NOMO-1 treated with DMSO at 0.1 percent for 48 hours (cell line): ENCODE data around the gene NT5C3B.
A peak's percentile ranks its signal among the peaks of the same experiment; 100 is the strongest.

Experiments
- DNase-seq: peaks from one replicate; lab custom pipeline; 2025; ENCODE audit not compliant: unreplicated experiment; lab: John Stamatoyannopoulos, UW

Gene NT5C3B

GRCh38 chr17:41811549-41812380 lies 24.3 kb downstream of the NT5C3B start, which contains the start of gene P3H4:
TSS of gene P3H4 (minus strand) at chr17:41811949. CDS start at chr17:41811915, 34 bp downstream.
- DNase-seq, result peak; percentile 66

DNA sequence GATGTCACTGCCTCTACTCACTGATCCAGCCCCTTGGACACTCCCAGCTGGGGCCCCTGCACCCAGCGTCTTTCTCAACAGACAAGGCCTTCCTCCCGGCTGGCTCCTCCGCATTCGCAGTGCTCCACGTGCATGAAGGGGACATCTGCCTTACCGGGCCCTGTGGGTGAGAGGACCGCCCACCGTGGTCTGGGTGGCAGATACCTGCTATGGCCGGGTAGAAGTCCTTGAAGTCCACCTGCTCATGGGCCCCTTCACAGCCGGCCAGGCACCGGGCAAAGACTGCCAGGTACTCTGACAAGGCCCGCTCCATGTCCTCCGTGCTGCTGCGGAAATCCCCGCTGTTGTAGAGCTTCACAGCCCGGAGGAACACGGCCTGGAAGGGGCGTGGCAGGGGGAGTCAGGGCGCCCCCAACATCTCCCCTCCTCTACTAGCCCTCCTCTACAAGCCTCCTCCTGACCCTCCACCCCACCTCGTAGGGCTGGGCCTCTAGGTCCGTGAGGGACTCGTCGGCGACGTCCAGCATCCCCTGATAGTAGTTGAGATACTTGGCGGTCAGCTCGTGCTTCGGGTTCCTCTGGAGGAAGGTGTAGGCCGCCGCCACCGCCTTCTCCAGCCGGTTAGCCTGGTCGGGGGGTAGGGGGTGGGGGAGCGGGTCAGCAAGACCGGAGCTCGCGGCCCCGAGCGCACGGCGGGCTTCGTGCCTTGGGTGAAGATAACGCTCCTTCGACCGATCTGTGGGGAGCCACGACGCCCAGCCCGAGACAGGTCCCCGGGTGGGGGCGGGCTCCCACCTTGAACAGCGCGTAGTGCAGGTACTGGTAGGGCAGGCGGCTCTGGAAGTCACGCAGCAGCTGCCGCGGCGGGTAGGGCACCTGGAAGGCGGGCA lies 25.1 kb downstream of the NT5C3B start:
- no peak for DNase-seq

DNA sequence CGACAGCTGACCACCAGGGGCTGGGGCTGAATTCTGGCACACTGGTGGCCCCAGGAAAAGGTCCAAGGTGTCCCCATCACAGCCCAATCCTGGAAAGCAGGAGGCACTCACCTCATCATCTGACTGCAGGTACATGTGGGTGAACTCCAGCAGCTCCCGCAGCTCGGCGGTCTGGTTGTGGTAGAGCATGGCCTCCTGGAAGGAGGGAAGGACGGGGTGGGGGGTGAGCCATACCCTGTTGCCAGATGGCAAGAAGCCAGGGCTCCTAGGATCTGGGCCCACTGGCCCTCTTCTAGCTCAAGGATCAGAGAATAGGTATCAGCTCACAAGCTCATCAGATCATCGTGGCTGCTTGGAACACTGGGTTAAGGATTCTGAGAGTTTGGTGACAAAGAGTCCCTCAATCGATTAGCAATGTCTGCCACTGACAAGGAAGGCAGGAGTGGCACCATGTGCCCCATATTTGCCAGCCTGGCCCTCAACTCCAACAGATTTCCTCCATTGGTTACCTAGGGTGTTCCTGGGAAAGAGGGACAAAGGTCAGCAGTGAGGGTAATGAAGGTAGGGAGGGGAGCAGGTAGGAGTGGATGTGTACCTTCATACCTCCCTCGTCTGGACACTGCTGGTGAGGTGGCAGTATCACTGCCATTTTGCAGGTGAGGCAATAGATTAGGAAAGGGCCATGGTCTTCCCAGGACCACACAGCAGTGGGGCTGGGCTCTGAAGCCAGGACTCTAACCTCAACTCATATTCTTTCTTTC lies 29.2 kb downstream of the NT5C3B start:
- DNase-seq, result no peak

DNA sequence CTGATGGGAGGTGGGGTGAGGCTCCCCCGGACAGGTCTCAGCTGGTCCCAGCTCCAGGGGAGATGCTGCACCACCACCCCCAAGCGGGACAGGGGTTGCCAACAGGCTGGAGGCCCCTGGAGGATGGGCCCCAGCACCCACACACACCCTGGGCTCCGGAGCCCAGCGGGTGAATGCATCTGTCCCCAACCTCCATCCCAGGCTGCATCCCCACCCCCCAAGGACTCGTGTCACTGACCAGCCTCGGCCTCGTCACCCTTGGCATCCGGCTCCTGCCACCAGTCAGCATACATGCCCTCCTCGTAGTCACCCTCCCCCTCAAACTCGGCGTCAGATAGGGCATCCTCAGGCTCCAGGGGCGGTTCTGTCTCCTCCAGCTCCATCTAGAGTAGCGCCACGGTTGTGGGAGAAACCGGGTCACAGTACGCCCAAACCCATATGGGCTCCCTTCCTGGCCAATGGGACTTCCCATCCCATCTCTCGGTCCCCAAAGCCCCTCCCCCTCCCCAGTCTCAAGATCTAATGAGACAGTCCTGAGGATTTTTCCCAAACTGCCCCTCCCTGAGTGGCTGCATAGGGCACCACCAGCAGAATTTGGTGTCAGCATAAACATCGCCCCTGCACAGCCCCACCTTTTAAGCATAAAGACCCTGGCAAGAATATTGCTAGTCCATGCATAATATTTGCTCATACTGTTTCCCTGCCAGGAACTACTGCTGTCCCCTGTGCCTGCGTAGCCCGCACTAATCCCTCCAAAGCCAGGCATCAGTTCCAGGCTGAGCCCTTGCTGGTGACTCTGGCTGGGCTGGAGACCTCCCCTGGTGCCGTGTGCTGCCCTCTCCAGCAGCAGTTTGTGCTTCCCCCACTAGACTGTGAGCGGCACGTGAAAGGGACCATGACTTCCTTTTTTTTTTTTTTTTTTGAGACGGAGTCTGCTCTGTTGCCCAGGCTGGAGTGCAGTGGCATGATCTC lies 32.7 kb downstream of the NT5C3B start:
- peak; percentile 54 for DNase-seq

DNA sequence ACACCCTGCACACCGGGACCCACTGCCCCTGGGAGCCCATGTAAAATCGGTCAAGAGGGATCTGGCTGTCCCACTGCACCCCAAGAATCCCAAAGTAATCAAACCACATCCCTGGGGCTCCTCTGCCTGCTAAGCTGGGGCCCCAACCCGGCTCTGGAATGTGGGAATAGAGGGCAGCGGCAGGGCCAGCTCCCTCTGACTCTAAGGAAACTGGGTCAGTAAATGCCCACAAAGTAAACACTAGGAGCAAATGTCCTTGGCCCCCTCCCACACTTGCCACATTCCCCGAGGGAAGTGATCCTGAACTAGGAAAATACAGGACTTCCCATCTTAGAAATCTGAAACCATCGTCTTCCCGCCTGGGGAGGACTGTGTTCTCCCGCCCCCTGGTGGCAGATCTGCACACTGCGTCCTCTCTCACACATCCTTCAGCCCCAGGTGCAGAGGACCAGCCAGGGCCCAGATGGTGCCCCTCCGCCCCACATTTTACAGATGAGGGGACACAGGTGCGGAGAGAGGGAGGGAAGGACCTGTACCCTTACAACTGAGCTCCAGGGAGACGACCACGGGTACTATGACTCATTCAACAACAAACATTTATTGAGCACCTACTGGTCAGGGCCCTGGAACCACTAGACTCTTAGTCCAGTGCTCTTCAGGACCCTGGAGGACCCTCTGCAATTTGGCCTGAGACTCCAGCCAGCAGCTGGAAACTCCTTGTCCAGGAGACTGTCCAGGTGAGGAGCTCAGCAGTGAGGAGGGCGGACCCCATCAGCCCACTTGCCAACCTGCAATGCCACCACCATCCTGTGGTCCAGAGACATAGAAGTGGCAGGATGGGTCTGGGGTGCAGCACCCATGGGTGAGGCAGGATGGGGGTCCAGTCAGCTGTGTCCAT lies 34.4 kb downstream of the NT5C3B start:
- DNase-seq, result peak; percentile 45

GRCh38 chr17:41800601-41801373 lies 35.2 kb downstream of the NT5C3B start:
- no peak for DNase-seq

DNA sequence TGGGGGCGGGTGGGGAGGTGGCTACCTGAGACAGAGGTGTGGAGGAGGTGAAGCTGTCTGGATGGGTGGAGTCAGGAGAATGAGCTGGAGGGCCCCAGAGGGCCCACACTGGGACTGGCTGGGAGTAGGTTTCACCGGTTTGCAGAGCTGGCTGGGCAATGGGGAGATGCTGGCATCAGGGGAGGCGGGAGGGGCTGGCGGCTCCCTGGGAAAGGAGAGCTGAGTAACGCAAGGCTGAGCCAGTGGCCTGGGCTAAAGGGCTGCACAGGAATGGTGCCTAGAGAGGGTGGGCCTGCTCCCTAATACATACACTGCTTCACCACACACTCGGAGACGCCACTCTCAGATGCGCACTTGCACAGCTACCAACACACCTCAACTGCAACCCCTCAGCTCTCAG lies 36.7 kb downstream of the NT5C3B start:
- DNase-seq, result no peak

GRCh38 chr17:41797377-41797776 lies 38.7 kb downstream of the NT5C3B start:
- DNase-seq, result no peak

GRCh38 chr17:41796121-41796895 lies 39.7 kb downstream of the NT5C3B start:
- DNase-seq, result no peak

- no peak for DNase-seq
These were observed 41.5 kb downstream of the NT5C3B start for GRCh38 chr17:41794540-41794975.

- DNase-seq, result no peak
These were observed 42.1 kb downstream of the NT5C3B start for GRCh38 chr17:41793784-41794539.

GRCh38 chr17:41792845-41793783 lies 42.9 kb downstream of the NT5C3B start:
- DNase-seq, result no peak

DNA sequence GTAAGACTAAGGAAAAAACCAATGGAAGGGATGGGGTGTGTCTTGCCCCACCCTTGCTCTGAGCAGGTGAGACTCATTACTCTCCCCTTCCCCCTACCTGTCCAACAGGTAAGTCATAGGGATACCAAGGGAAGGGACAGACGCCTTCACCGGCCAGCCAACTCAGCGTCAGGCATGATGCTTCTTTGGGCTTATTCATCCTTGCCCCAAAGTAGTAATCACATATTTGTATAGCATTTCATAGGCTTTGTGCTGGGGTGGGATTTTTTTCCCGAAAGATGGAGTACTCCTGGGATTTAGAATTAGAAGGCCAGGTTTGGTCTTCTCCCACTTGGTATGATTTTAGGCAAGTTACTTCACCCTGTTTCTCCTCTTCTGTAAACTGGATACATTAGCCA lies 49.0 kb downstream of the NT5C3B start:
- DNase-seq, result no peak

DNA sequence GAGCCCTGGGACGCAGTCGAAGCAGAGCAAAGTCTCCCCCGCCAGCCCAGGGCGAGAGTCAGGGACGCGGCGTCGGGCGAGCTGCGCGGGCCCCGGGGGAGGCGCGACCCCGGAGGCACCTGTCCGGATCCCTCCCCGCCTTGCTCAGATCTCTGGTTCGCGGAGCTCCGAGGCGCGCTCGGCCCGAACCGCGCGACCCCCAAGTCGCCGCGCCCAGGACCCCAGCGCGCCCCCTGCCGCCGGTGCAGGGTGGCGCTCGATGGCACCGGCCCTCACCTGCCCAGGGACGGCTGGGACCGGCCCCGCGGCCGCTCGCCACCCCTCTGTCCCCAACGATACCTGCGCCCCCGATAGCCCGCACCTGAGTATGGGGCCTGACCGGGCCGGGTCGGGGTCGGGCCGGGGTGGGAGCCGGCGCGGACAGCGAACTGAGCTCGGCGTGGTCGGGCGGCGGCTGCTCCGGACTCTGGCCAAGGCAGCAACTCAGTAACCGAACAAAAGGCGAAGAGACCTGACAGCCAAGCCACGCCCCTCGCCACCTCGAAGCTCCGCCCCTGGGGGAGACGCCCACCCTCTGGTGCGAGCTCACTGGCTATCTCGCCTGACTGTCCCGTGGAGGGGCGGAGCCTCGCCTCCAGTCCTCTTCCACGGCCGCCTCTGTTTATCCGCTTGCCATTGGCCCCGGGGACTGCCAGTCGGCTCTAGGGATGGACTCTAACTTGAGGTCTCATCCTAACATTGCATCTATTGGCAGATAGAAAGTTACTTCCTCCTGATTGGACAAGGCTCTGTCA lies 49.6 kb downstream of the NT5C3B start, which contains the start of gene JUP:
JUP (minus strand) TSS at position 485 of the 794 bp plus-strand sequence. CDS start 14,857 bp downstream, outside the sequence.
- peak; percentile 96 for DNase-seq

- no peak for DNase-seq
These were observed 50.2 kb downstream of the NT5C3B start for GRCh38 chr17:41785859-41786226.
